Astrocyte (in vitro differentiated cells and primary cell): Measurements from ENCODE around the gene CDC42EP3. TPM values are rescaled to one million over a fixed set of nuclear protein-coding genes. Genes with fewer than 3 reads are reported as not detected.
A peak's percentile ranks its signal among the peaks of the same experiment; 100 is the strongest.

Experiments used
- DNase-seq: peaks from one replicate; pipeline ENCODE4 v3.0.0-alpha.2; 2010; ENCODE audit warnings: low read depth
- FAIRE-seq: peaks from 2 replicates; lab custom pipeline; 2011; peaks lifted over from hg19 to GRCh38; lab: Jason Lieb, UNC
- H2AFZ ChIP-seq: 2 replicates; pipeline ENCODE4 v1.6.0; 2012; ENCODE audit warnings: low read depth, low read length, inconsistent platforms
- H3K27ac ChIP-seq: 2 replicates; pipeline ENCODE4 v1.5.1; 2011; ENCODE audit warnings: low read depth, low read length, inconsistent platforms
- H3K27me3 ChIP-seq: 2 replicates; pipeline ENCODE4 v1.6.0; 2011; ENCODE audit warnings: low read length, inconsistent platforms; ENCODE audit not compliant: insufficient read depth
- H3K36me3 ChIP-seq: 2 replicates; pipeline ENCODE4 v1.5.1; 2011; ENCODE audit warnings: low read length, inconsistent platforms; ENCODE audit not compliant: insufficient read depth
- H3K4me1 ChIP-seq: 2 replicates; pipeline ENCODE4 v1.5.1; 2011; ENCODE audit warnings: low read length, inconsistent platforms; ENCODE audit not compliant: insufficient read depth
- H3K4me2 ChIP-seq: 2 replicates; pipeline ENCODE4 v1.6.0; 2012; ENCODE audit warnings: low read length, inconsistent platforms
- H3K4me3 ChIP-seq: 2 replicates; pipeline ENCODE4 v1.5.1; 2011; ENCODE audit warnings: low read depth, mild to moderate bottlenecking, low read length, inconsistent platforms; ENCODE audit not compliant: insufficient read depth
- H3K79me2 ChIP-seq: 2 replicates; pipeline ENCODE4 v1.6.0; 2012; ENCODE audit warnings: mild to moderate bottlenecking, low read length, inconsistent platforms; ENCODE audit not compliant: insufficient read depth
- H3K9ac ChIP-seq: 2 replicates; pipeline ENCODE4 v1.6.0; 2012; ENCODE audit warnings: mild to moderate bottlenecking, low read length, inconsistent platforms
- H3K9me3 ChIP-seq: 2 replicates; pipeline ENCODE4 v1.5.1; 2012; ENCODE audit warnings: low read depth, mild to moderate bottlenecking, low read length, inconsistent platforms; ENCODE audit not compliant: insufficient read depth
- H4K20me1 ChIP-seq: 2 replicates; pipeline ENCODE4 v1.6.0; 2012; ENCODE audit warnings: low read length, inconsistent platforms; ENCODE audit not compliant: insufficient read depth
- H3K27ac Mint-ChIP-seq: one replicate; pipeline ENCODE4 v1.8.0; 2021; ENCODE audit warnings: mild to moderate bottlenecking, mixed read lengths; ENCODE audit not compliant: unreplicated experiment
- H3K27me3 Mint-ChIP-seq: one replicate; pipeline ENCODE4 v1.8.0; 2021; ENCODE audit warnings: low read depth, mixed read lengths; ENCODE audit not compliant: unreplicated experiment
- H3K36me3 Mint-ChIP-seq: one replicate; pipeline ENCODE4 v1.8.0; 2021; ENCODE audit warnings: low read depth, mixed read lengths; ENCODE audit not compliant: unreplicated experiment
- H3K4me1 Mint-ChIP-seq: one replicate; pipeline ENCODE4 v1.8.0; 2021; ENCODE audit warnings: low read depth, mixed read lengths; ENCODE audit not compliant: unreplicated experiment
- H3K4me3 Mint-ChIP-seq: one replicate; pipeline ENCODE4 v1.8.0; 2021; ENCODE audit warnings: mild to moderate bottlenecking, moderate library complexity, mixed read lengths; ENCODE audit not compliant: unreplicated experiment
- H3K9me3 Mint-ChIP-seq: one replicate; pipeline ENCODE4 v1.8.0; 2021; ENCODE audit warnings: mild to moderate bottlenecking, mixed read lengths; ENCODE audit not compliant: unreplicated experiment
- EZH2 ChIP-seq: IDR thresholded peaks from 2 replicates; pipeline ENCODE4 v1.6.1; 2012; ENCODE audit warnings: mild to moderate bottlenecking, low read length, inconsistent platforms; ENCODE audit not compliant: insufficient read depth
- total RNA-seq: library from RNA; stranded (reverse); gene quantifications from 2 replicates; pipeline ENCODE4 v1.2.1, GENCODE V29; 2021
- TF ChIP-seq, protein P1 (sequence below): IDR thresholded peaks from 2 replicates; pipeline ENCODE4 v1.5.1; 2011; ENCODE audit warnings: low read depth, mild to moderate bottlenecking, inconsistent platforms, low read length, moderate library complexity; ENCODE audit not compliant: insufficient read depth

CDC42EP3 gene
- total RNA-seq, 1 donor from 2014 or later: 94.3 TPM

DNA sequence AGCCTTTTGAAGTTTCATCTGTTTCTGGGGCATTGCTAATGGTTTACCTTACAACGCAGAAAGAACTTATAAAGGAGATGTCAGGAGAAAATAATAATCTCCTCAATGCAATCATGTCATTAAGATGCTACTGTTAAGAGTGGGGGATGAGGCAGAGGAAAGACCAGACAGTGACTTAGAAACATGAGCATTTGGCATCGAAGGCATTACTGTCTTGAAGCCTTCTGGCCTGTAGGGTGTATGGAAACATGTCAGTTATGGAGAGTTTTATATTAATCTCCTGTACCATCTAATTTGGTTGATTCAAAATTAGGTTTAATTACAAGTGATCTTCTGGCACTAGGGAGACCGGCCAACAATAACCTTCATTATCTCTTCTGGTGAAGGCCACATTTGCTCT lies 32.5 kb downstream of the CDC42EP3 start:
- no peak overlapping the region for H3K4me3 ChIP-seq
- H3K36me3 Mint-ChIP-seq: peaks cover 23% of the 10 kb centered on the region
- peaks cover 30% of the 10 kb centered on the region for H3K4me1 ChIP-seq
- no peak for TF ChIP-seq EZH2
- TF ChIP-seq, protein P1, sequence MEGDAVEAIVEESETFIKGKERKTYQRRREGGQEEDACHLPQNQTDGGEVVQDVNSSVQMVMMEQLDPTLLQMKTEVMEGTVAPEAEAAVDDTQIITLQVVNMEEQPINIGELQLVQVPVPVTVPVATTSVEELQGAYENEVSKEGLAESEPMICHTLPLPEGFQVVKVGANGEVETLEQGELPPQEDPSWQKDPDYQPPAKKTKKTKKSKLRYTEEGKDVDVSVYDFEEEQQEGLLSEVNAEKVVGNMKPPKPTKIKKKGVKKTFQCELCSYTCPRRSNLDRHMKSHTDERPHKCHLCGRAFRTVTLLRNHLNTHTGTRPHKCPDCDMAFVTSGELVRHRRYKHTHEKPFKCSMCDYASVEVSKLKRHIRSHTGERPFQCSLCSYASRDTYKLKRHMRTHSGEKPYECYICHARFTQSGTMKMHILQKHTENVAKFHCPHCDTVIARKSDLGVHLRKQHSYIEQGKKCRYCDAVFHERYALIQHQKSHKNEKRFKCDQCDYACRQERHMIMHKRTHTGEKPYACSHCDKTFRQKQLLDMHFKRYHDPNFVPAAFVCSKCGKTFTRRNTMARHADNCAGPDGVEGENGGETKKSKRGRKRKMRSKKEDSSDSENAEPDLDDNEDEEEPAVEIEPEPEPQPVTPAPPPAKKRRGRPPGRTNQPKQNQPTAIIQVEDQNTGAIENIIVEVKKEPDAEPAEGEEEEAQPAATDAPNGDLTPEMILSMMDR: no peak
- no peak overlapping the region for H3K27ac ChIP-seq
- FAIRE-seq (no peak), DNase-seq (no peak)
- H3K4me3 Mint-ChIP-seq: no peak overlapping the region
- H3K4me1 Mint-ChIP-seq: peaks cover 15% of the 10 kb centered on the region
- no peak overlapping the region for H3K4me2 ChIP-seq
- no peak overlapping the region for H2AFZ ChIP-seq
- H4K20me1 ChIP-seq: peaks cover 6% of the 10 kb centered on the region
- peaks cover 27% of the 10 kb centered on the region for H3K79me2 ChIP-seq
- H3K9ac ChIP-seq: no peak overlapping the region
- H3K36me3 ChIP-seq: peaks cover 22% of the 10 kb centered on the region
- H3K27me3 Mint-ChIP-seq: no peaks in the 10 kb centered on the region
- H3K9me3 ChIP-seq: no peaks in the 10 kb centered on the region
- no peak overlapping the region for H3K27ac Mint-ChIP-seq
- H3K27me3 ChIP-seq: no peaks in the 10 kb centered on the region
- H3K9me3 Mint-ChIP-seq: no peaks in the 10 kb centered on the region

DNA sequence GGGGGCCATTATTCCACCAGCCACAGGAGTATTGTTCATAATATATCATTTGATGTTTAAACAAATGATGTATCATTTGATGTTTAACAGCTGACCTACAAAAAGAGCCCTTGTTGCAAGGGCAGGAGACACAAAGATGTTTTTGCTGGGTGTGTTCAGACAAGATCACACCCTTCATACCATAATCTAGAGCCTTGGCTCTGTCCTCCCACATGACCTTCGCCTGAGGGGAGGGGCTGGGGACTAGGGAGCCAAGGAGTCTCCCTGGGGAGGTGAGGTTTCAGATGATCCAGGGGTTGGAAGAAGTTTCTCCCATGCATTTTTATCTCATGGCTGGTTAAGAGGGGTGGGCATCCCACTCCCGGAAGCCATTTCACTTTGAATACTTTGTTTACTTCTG lies 33.5 kb downstream of the CDC42EP3 start:
- Histone ChIP-seq H3K4me2 (no peak overlapping the region), H3K27ac (no peak overlapping the region), H3K4me1 (peaks cover 27% of the 10 kb centered on the region), H3K36me3 (peaks cover 14% of the 10 kb centered on the region), H3K27me3 (no peaks in the 10 kb centered on the region), H3K79me2 (peaks cover 17% of the 10 kb centered on the region), H2AFZ (no peak overlapping the region), H4K20me1 (peaks cover 6% of the 10 kb centered on the region), H3K4me3 (no peak overlapping the region), H3K9me3 (no peaks in the 10 kb centered on the region), H3K9ac (no peak overlapping the region)
- TF ChIP-seq EZH2: no peak
- TF ChIP-seq, protein P1: no peak
- H3K4me3 Mint-ChIP-seq: no peak overlapping the region
- peaks cover 12% of the 10 kb centered on the region for H3K4me1 Mint-ChIP-seq
- FAIRE-seq (no peak), DNase-seq (no peak)
- no peaks in the 10 kb centered on the region for H3K27me3 Mint-ChIP-seq
- no peak overlapping the region for H3K27ac Mint-ChIP-seq
- peaks cover 13% of the 10 kb centered on the region for H3K36me3 Mint-ChIP-seq
- H3K9me3 Mint-ChIP-seq: no peaks in the 10 kb centered on the region

DNA sequence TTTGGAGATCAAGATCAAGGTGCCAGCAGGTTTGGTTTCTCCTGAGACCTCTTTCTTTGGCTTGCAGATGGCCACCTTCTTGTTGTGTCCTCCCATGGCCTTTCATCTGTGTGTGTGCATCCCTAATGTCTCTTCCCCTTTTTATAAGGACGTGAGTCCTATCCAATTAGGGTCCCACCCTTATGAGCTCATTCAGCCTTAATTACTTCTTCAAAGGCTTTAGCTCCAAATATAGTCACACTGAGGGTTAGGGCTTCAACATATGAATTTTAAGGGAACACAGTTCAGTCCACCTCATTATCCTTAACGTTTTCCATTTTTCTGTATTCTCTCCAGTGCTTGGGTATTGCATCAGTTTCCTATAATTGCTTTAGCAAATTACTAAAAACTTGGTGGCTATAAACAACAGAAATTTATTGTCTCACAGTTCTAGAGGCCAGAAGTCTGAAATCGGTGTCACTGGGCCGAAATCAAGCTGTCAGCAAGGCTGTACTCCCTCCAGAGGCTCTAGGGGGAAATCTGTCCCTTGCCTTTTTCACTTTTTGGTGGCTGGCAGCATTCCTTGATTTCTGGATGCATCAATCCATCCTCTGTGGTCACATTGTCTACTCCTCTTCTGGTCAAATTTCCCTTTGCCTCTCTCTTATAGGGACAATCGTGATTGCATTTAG lies 34.1 kb downstream of the CDC42EP3 start:
- H3K4me1 Mint-ChIP-seq: peaks cover 15% of the 10 kb centered on the region
- Histone ChIP-seq H3K27ac (no peak overlapping the region), H3K79me2 (peaks cover 10% of the 10 kb centered on the region), H2AFZ (no peak overlapping the region), H3K36me3 (peaks cover 9% of the 10 kb centered on the region), H3K27me3 (no peaks in the 10 kb centered on the region), H3K4me1 (peaks cover 25% of the 10 kb centered on the region), H4K20me1 (peaks cover 6% of the 10 kb centered on the region), H3K4me2 (no peak overlapping the region), H3K9me3 (no peaks in the 10 kb centered on the region), H3K4me3 (no peak overlapping the region), H3K9ac (no peak overlapping the region)
- DNase-seq (no peak), FAIRE-seq (peak; percentile 26)
- H3K36me3 Mint-ChIP-seq: peaks cover 9% of the 10 kb centered on the region
- H3K27ac Mint-ChIP-seq: no peak overlapping the region
- no peaks in the 10 kb centered on the region for H3K27me3 Mint-ChIP-seq
- no peak for TF ChIP-seq EZH2
- TF ChIP-seq, protein P1: peak; percentile 13
- H3K4me3 Mint-ChIP-seq: no peak overlapping the region
- H3K9me3 Mint-ChIP-seq: no peaks in the 10 kb centered on the region
